WTC11 (cell line): ENCODE results near the gene MYOF. TPM values are rescaled to one million over a fixed set of nuclear protein-coding genes. Genes with fewer than 3 reads are reported as not detected.

Experiments used
- ATAC-seq: fragments of 200-7000 bp; cut with Tn5 transposase; 2 replicates; pipeline ENCODE4 v1.10.0; 2021; ENCODE audit warnings: mild to moderate bottlenecking, moderate library complexity
- CTCF ChIA-PET: fragments of 300-600 bp; sonication (Branson Sonifier 250); formaldehyde crosslinking; loops from one replicate; lab custom pipeline; 2021; ENCODE audit warnings: antibody characterized with exemption; lab: Charles Lee
- POLR2A ChIA-PET: fragments of 350-600 bp; sonication (Branson Sonifier 250); formaldehyde crosslinking; loops from one replicate; lab custom pipeline; 2021; ENCODE audit warnings: antibody characterized with exemption; lab: Charles Lee
- DNase-seq: peaks from one replicate; pipeline ENCODE4 v3.0.0; 2021; ENCODE audit warnings: low spot score
- H3K27ac Mint-ChIP-seq: 2 replicates; pipeline ENCODE4 v1.8.0; 2021; ENCODE audit warnings: mixed read lengths
- H3K27me3 Mint-ChIP-seq: 2 replicates; pipeline ENCODE4 v1.8.0; 2021; ENCODE audit warnings: low read depth, mild to moderate bottlenecking, moderate library complexity, mixed read lengths
- H3K36me3 Mint-ChIP-seq: 2 replicates; pipeline ENCODE4 v1.8.0; 2021; ENCODE audit warnings: mixed read lengths
- H3K4me1 Mint-ChIP-seq: 2 replicates; pipeline ENCODE4 v1.8.0; 2022; ENCODE audit warnings: mixed read lengths
- H3K4me3 Mint-ChIP-seq: 2 replicates; pipeline ENCODE4 v1.8.0; 2021; ENCODE audit warnings: mild to moderate bottlenecking, moderate library complexity, mixed read lengths
- H3K9me3 Mint-ChIP-seq: 2 replicates; pipeline ENCODE4 v1.8.0; 2021; ENCODE audit warnings: mixed read lengths
- CREM ChIP-seq: sonication (generic); formaldehyde crosslinking; IDR thresholded peaks from 2 replicates; pipeline ENCODE4 v1.8.1; 2022; ENCODE audit warnings: mild to moderate bottlenecking, missing genetic modification reagents, moderate library complexity
- ETV6 ChIP-seq: sonication (generic); formaldehyde crosslinking; IDR thresholded peaks from 2 replicates; pipeline ENCODE4 v1.8.1; 2022; ENCODE audit warnings: mild to moderate bottlenecking, missing genetic modification reagents
- GABPB1 ChIP-seq: sonication (generic); formaldehyde crosslinking; IDR thresholded peaks from 2 replicates; pipeline ENCODE4 v1.8.1; 2023; ENCODE audit warnings: mild to moderate bottlenecking, missing genetic modification reagents
- HMGA2 ChIP-seq: fragments of 250-450 bp; sonication (Bioruptor Pico); IDR thresholded peaks from 2 replicates; pipeline ENCODE4 v1.4.0; 2021; ENCODE audit warnings: mild to moderate bottlenecking, moderate library complexity
- SMAD3 ChIP-seq: sonication (generic); formaldehyde crosslinking; IDR thresholded peaks from 2 replicates; pipeline ENCODE4 v1.8.0; 2022; ENCODE audit warnings: missing genetic modification reagents, mild to moderate bottlenecking, borderline replicate concordance
- SOX15 ChIP-seq: fragments of 250-450 bp; sonication (Bioruptor Pico); IDR thresholded peaks from 2 replicates; pipeline ENCODE4 v1.9.0; 2021; ENCODE audit warnings: mild to moderate bottlenecking
- ZNF232 ChIP-seq: sonication (generic); formaldehyde crosslinking; IDR thresholded peaks from 2 replicates; pipeline ENCODE4 v1.8.0; 2022; ENCODE audit warnings: mild to moderate bottlenecking, missing genetic modification reagents
- ZNF263 ChIP-seq: sonication (generic); formaldehyde crosslinking; IDR thresholded peaks from 2 replicates; pipeline ENCODE4 v1.8.1; 2022; ENCODE audit warnings: low read depth, mild to moderate bottlenecking, moderate library complexity, missing genetic modification reagents
- ZNF396 ChIP-seq: fragments of 250-450 bp; sonication (Bioruptor Pico); IDR thresholded peaks from 2 replicates; pipeline ENCODE4 v1.8.0; 2021; ENCODE audit warnings: mild to moderate bottlenecking, moderate library complexity, borderline replicate concordance
- ZNF416 ChIP-seq: fragments of 250-450 bp; sonication (Bioruptor Pico); IDR thresholded peaks from 2 replicates; pipeline ENCODE4 v1.9.0; 2021; ENCODE audit warnings: mild to moderate bottlenecking, inconsistent platforms
- total RNA-seq: library from RNA; stranded (reverse); gene quantifications from 3 replicates; pipeline ENCODE4 v1.2.3, GENCODE V29; 2021
- TF ChIP-seq, protein P1 (sequence below): sonication (generic); formaldehyde crosslinking; IDR thresholded peaks from 2 replicates; pipeline ENCODE4 v1.8.1; 2023; ENCODE audit warnings: mild to moderate bottlenecking, missing genetic modification reagents
- TF ChIP-seq, protein P2 (sequence below): sonication (generic); formaldehyde crosslinking; IDR thresholded peaks from 2 replicates; pipeline ENCODE4 v1.8.0; 2022; ENCODE audit warnings: mild to moderate bottlenecking, missing genetic modification reagents
- TF ChIP-seq, protein P3 (sequence below): sonication (generic); formaldehyde crosslinking; IDR thresholded peaks from 2 replicates; pipeline ENCODE4 v1.8.1; 2022; ENCODE audit warnings: low read depth, mild to moderate bottlenecking, moderate library complexity, missing genetic modification reagents, borderline replicate concordance
- TF ChIP-seq, protein P4 (sequence below): sonication (generic); formaldehyde crosslinking; IDR thresholded peaks from 2 replicates; pipeline ENCODE4 v1.8.0; 2022; ENCODE audit warnings: mild to moderate bottlenecking, missing genetic modification reagents

The MYOF gene
- total RNA-seq, 1 experiment from 2014 or later = 1.8 TPM

DNA sequence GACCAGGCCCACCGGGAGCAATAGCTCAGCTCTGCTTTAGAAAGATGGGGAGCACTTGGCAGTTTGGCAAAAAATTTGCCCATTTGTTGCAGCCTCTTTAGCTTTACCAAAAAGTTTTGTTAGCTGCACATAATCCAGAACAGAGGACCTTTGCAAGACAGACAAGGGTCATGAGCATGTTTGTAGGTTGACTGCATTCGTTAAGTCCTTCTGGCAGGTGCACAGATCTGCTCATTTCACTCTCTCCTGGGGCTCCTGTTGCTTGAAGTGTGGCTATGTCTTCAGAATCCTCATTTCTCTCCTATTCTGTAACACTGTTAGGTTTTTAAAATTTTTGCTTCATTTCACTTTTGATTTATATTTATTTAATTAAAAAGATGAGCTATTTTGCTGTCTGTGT lies 96.8 kb downstream of the MYOF start (continued):
- TF ChIP-seq CREM (CRISPR knock-in tag) = no peak
- no peak for TF ChIP-seq ZNF232
- no peak for TF ChIP-seq ZNF396
- TF ChIP-seq, protein P1, sequence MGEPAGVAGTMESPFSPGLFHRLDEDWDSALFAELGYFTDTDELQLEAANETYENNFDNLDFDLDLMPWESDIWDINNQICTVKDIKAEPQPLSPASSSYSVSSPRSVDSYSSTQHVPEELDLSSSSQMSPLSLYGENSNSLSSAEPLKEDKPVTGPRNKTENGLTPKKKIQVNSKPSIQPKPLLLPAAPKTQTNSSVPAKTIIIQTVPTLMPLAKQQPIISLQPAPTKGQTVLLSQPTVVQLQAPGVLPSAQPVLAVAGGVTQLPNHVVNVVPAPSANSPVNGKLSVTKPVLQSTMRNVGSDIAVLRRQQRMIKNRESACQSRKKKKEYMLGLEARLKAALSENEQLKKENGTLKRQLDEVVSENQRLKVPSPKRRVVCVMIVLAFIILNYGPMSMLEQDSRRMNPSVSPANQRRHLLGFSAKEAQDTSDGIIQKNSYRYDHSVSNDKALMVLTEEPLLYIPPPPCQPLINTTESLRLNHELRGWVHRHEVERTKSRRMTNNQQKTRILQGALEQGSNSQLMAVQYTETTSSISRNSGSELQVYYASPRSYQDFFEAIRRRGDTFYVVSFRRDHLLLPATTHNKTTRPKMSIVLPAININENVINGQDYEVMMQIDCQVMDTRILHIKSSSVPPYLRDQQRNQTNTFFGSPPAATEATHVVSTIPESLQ = no peak
- no peak for TF ChIP-seq GABPB1
- TF ChIP-seq SMAD3 (CRISPR knock-in tag) = no peak
- TF ChIP-seq, all 79 proteins: peak for 0

DNA sequence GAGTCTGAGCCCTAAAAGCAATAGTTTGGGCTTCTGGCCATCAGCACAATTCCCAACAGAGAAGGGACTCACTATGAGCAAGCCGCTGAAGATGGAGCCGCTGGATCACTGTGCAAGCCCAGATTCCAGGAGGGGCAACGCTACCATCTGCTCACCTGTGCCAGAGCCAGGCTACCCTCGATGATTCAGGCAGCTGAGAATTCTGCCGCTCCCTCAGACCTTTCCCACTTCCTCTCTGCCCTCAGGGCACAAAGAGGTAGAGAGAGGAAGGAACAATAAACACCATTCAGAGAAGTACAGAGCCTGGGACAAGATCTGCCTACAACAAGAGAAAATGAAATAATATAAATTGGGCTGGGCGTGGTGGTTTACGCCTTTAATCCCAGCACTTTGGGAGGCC lies 98.1 kb downstream of the MYOF start:
- no peak overlapping the region for H3K27ac Mint-ChIP-seq
- POLR2A ChIA-PET = interaction anchor here (1.2 kb wide), 1 partner anchor 98 kb away, joined by 3 read pairs; the partner anchor contains the start of gene MYOF
- no peak overlapping the region for H3K4me3 Mint-ChIP-seq
- no peaks in the 10 kb centered on the region for H3K36me3 Mint-ChIP-seq
- TF ChIP-seq, protein P2, sequence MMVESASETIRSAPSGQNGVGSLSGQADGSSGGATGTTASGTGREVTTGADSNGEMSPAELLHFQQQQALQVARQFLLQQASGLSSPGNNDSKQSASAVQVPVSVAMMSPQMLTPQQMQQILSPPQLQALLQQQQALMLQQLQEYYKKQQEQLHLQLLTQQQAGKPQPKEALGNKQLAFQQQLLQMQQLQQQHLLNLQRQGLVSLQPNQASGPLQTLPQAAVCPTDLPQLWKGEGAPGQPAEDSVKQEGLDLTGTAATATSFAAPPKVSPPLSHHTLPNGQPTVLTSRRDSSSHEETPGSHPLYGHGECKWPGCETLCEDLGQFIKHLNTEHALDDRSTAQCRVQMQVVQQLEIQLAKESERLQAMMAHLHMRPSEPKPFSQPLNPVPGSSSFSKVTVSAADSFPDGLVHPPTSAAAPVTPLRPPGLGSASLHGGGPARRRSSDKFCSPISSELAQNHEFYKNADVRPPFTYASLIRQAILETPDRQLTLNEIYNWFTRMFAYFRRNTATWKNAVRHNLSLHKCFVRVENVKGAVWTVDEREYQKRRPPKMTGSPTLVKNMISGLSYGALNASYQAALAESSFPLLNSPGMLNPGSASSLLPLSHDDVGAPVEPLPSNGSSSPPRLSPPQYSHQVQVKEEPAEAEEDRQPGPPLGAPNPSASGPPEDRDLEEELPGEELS = no peak
- TF ChIP-seq, protein P3, sequence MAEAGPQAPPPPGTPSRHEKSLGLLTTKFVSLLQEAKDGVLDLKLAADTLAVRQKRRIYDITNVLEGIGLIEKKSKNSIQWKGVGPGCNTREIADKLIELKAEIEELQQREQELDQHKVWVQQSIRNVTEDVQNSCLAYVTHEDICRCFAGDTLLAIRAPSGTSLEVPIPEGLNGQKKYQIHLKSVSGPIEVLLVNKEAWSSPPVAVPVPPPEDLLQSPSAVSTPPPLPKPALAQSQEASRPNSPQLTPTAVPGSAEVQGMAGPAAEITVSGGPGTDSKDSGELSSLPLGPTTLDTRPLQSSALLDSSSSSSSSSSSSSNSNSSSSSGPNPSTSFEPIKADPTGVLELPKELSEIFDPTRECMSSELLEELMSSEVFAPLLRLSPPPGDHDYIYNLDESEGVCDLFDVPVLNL (CRISPR knock-in tag) = no peak
- TF ChIP-seq SOX15 (CRISPR knock-in tag) = no peak
- TF ChIP-seq, protein P4, sequence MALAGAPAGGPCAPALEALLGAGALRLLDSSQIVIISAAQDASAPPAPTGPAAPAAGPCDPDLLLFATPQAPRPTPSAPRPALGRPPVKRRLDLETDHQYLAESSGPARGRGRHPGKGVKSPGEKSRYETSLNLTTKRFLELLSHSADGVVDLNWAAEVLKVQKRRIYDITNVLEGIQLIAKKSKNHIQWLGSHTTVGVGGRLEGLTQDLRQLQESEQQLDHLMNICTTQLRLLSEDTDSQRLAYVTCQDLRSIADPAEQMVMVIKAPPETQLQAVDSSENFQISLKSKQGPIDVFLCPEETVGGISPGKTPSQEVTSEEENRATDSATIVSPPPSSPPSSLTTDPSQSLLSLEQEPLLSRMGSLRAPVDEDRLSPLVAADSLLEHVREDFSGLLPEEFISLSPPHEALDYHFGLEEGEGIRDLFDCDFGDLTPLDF = no peak
- TF ChIP-seq HMGA2 (CRISPR knock-in tag) = no peak
- TF ChIP-seq ZNF416 = no peak
- no peak for TF ChIP-seq ETV6 (CRISPR knock-in tag)
- no peaks in the 10 kb centered on the region for H3K9me3 Mint-ChIP-seq
- H3K4me1 Mint-ChIP-seq = peaks cover 21% of the 10 kb centered on the region
- no peaks in the 10 kb centered on the region; the same call in 1 of the 2 replicates for H3K27me3 Mint-ChIP-seq
- DNase-seq = no peak
- CTCF ChIA-PET = interaction anchor here (1.1 to 3.0 kb wide), 3 partner anchors 99 to 151 kb away, joined by 4 to 29 read pairs (median 5); partner anchors contain the start of gene MYOF
- peak; percentile 50 for ATAC-seq

DNA sequence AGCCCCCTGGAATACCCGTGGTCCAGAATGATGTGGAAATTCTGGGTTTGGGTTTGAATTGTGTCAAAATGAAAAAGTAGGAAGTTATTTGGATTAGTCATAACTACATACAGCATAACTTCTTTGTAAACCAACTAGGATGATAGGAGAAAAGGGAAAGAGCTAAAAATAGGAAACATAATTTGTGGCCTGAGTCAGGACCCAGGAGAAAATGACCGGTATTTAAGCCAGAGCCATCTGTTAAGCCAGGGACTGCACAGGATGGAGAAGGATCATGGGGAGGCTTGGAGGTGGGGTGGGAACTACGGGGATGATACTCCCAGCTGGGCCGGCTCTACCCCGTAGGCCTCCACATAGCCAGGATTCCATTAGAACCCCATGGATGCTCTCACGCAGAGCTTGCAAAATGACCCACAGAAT lies 98.6 kb downstream of the MYOF start:
- DNase-seq (no peak), ATAC-seq (peak; percentile 60)
- no peak for TF ChIP-seq ZNF263 (CRISPR knock-in tag)
- ChIA-PET POLR2A (interaction anchor here (1.2 kb wide), 1 partner anchor 99 kb away, joined by 3 read pairs; the partner anchor contains the start of gene MYOF), CTCF (interaction anchor here (1.1 to 3.0 kb wide), 3 partner anchors 99 to 152 kb away, joined by 4 to 29 read pairs (median 5); partner anchors contain the start of gene MYOF)
- Mint-ChIP-seq H3K4me3 (no peak overlapping the region), H3K9me3 (no peaks in the 10 kb centered on the region), H3K4me1 (peaks cover 21% of the 10 kb centered on the region), H3K27ac (no peak overlapping the region), H3K36me3 (no peaks in the 10 kb centered on the region), H3K27me3 (no peaks in the 10 kb centered on the region; the same call in 1 of the 2 replicates)
